LHCN-M2 (cell line): ENCODE results near the gene KLHL30. TPM values are rescaled to one million over a fixed set of nuclear protein-coding genes. Genes with fewer than 3 reads are reported as not detected.
"Not testable (repeated sequence)": the region's sequence is repeated elsewhere in the genome, so short reads cannot be mapped to it uniquely, and the experiment has no call there.

Experiments used
- DNase-seq: peaks from one replicate; pipeline ENCODE4 v3.0.0-alpha.2; 2012; ENCODE audit warnings: low read depth
- total RNA-seq: library from RNA; depleted of rRNA; stranded (reverse); fragments of >200 nt; gene quantifications from 2 replicates; pipeline ENCODE4 v1.2.3, GENCODE V29; 2014

The KLHL30 gene
- total RNA-seq, 1 experiment from 2014 or later, result 2.1 TPM

DNA sequence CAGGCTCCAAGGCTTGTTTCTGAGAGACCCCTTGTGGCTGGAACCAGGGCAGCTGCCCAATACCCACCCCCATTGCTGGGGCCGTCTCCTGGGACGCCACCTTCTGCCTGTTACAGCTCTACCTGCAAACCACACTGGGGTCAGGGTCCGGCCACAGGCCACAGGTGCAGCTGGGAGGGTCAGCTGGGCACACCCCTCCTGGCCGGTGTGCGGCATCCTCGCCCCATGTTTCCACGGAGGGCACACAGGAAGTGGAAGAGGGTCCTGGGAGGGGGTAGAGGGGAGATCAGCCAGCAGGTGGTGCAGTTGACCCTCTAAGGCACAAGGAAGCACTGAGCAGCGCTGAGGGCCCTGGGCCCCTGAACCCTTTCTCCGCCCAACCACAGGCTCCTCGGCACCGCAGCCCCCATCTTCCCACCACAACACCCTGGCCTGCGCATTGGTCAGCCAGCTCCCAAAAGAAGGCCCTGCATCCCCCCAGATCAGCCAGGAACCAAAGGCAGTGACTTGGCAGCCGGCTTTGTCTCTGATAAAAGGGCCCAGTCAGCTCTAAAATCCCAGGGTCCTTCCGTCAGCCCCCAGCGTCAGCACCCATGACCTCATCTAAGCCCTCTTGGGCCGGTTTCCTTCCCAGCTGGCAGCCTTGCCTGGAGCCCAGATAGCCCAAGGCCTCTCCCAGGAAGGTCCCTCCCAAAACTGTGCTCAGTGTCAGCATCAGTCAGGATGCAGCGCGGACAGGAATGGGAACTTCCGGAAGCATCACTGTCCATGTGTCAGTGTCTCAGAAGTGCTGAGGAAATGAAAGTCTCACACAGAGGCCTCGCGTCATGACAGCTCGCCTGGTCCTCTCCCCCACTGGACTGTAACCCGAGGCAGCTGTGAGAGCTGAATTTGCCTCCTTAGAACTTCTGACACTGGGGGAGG, 22.0 kb downstream of the KLHL30 start:
- no peak for DNase-seq

DNA sequence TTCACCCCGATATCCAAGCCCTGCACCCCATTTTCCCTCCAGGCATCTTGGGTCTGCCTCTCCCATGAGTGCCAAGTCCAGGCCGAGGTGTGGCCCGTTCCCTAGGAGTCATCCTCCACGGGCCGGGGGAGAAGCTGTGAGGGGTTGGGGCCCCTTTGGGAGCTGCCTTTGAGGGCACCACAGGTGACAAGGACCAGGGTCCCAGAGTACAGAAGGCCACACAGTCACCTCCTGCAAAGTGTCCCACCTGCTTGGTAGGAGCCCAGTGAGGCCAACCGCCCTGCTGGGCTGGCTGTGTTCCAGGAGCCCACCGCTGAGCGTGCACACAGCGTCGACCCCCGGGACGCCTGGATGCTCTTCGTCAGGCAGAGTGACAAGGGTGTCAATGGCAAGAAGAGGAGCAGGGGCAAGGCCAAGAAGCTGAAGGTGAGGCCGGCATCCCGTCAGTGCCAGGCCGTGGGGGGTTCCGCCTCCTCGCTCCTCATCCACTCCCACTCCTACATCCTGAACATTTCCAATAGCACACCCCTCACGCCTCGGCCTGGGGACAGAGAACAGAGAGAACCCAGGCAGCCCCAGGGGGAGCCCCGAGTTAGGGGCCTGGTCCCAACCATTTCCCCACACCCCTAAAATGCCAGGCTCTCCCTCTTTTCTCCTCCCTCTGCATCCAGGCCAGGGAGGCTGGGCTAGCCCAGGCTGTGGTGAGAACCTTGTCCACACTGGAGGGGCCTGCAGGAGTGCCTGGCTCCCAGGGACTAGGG, 23.0 kb downstream of the KLHL30 start:
- DNase-seq, result no peak

GRCh38 chr2:238162251-238162845, 23.9 kb downstream of the KLHL30 start:
- DNase-seq, result no peak

DNA sequence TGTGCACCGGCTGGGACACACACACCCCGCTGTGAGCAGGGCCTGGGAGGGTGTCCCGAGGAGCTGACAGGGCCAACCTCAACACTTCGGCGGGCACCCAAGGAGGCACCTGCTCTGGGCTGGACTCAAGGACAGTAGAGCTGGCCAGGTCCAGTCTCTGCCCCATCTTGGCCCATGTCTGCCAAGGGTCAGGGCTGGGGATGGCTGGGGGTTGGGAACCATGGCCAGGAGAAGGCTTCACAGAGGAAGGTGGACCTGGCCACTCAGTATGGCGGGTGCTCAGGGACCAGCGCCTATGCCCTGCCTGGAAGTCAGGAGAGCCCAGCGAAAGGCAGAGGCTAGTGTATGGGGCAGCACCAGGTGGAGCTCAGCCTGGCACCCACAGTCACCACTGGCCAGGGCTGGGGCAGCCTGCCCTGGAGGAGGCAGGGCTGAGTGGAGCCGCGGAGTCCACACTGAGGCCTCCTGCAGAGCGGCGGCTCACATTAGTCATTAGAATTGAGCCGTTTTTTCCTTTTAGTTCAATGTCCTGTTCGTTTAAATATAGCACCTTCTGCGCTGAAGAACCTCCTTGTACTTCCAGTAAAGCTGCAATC, 24.5 kb downstream of the KLHL30 start:
- no peak for DNase-seq

GRCh38 chr2:238163481-238164198, 25.2 kb downstream of the KLHL30 start:
- no peak for DNase-seq

- no peak for DNase-seq
Observed at GRCh38 chr2:238164906-238165287, 26.4 kb downstream of the KLHL30 start.

GRCh38 chr2:238165288-238165921, 26.9 kb downstream of the KLHL30 start:
- no peak for DNase-seq

DNA sequence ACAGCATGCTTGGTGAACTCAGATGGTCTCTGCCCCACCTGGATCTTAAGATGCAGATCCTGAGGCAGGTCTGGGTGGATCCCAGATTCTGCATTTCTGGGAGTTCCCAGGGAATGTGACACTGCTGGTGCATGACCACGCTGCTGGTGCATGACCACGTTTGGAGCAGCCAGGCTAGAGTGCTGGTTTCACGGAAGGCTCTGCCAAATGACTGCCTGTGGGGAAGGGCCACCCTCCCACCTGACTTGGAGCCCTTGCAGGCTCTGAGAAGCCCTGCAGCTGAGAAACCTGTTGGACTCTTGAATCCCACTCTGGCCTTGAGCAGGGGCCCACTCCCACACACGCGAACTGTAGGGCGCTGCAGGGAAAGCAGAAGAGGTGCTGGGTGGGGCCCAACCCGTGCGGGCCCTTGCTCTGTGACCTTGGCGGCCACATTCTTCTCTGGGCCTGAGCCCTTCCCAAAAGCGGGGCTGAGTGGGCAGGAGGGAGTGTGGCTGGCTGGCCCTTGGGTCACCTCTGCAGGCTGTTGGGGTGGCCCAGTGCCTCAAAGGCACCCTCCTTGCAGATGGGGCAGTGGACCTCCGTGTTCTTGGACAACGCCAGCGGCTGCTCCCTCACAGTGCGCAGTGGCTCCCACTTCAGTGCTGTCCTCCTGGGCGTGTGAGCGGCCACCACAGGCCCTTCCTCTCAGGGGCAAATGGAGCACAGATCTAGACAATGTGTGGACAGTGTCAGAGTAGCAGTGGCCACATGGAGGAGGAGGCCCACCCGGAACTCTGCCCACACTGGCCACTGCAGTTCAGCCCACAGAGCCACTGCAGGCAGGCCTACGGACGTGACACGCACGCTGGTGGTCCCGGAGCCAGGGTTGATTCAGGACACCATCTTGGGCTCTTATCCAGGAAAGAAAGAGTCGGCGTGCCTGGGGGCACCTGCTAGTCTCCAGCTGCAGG, 28.2 kb downstream of the KLHL30 start:
- no peak for DNase-seq

GRCh38 chr2:238167344-238167715, 28.9 kb downstream of the KLHL30 start:
- DNase-seq, result no peak

DNA sequence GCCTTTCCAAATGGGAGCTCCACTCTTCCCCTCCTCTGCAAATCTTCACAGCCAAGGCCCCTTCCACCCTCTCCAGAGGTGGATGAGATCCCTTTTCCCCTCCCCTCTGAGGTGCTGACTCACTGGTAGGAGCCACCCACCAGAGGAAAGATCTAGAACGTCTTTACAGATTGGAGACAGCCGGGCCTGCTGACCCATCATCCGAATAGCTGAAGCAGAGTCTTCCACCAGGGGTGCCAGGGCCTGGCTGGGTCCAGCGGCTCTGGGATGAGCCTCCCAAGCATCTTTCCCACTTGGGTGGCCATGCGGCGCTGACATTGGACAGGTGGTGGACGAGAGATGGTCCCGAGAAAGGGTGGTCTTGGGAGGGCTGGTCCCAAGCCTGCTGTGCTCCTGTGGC, 29.3 kb downstream of the KLHL30 start:
- DNase-seq, result no peak

DNA sequence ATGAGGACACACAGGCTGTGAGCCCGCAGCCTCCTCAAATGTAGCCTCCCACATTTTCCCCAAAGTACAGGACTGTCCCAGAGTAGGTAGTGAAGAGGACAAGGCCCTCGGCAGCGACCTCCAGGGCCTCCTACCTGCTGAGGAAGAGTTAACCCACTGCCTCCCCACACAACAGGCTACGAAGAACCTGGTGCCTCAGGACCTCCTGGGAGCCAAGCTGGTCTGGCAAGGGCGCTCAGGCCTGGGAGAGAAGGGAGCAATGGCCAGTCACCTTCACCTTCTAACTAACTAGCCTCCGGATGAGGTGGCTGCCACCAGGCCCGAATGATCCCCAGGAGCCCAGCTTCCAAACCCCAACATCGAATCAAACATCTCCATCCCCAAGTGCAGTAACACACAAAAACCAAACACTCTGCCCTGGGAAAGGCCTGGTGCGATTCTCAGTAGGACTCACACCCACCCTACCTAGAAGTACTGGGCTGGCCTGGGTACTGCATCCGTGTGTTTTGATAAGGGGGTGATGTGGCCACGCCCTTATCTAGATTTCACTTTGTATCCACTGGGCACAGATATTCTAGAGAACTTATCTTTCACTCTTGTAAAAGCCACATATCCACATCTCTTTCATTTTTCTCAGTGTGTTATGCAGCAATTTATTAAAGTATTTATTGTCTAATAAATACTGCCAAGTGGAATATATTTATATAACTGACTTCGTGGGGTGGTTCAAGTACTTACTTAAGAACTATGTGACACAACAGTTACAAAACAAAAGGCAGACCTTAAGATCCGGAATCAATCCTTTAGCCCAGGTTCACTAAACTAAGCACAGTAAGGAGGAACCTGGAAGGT, 30.0 kb downstream of the KLHL30 start:
- DNase-seq, result no peak

DNA sequence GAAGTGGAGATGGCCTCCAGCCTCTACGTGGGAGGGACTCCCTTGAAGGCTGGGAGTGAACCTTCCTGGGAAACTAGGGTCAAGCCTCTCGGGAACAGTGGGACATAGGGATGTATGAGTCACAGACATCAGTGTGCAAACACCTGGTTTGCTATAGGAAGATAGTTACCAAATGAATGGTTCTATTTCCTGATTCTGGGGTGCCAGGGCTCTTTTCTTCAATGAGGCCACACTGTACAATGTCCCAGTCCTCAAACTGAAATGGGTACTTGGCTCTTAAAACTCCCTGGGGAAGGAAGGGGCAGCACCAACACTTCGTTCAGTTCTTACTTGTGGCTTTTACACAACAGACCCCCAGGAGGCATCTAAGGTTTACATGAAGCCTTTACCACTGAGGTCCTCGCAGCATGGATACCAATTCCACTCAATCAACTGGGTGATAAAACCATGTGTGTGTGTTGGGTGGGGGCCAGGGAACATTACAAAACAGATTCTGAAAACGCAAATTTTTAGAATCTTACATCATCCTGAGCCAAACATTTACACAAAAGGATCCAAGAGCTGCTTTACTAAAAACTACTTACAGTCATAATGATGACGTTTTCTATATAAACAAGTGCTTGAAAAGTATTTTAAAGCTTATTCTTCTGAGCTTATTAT, 30.7 kb downstream of the KLHL30 start:
- peak; percentile 76 for DNase-seq

GRCh38 chr2:238169708-238170251, 31.3 kb downstream of the KLHL30 start:
- DNase-seq, result peak; percentile 93

DNA sequence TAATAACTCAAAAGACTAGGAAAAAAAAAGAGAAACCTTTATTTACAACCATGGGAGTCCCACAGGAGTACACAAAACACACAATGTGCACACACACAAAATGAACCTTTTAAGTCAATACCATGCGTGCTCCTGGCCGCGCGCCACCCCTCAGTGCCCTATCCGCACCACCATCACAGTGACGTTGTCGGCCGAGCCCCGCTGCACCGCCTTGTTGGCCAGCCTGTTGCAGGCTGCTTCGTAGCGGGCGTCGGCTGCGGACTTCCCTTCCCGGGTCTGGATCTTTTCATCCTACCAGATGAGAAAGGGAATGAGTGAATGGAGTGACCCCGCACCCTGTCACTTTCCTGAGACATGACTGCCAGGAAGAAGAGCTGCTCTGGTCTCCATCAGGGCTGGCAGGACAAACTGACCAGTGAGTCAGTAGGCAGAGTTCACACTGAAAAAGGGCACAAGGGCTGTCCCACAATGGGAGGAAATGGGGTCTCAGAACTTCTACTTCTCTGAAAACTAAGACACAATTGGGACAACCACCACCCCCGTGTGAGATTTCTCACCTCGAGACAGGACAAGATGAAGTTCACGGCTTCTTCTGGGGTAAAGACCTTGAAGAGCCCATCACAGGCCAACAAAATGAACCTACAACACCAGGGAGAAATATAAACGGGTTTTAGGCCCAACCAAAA, 32.1 kb downstream of the KLHL30 start:
- DNase-seq, result no peak

DNA sequence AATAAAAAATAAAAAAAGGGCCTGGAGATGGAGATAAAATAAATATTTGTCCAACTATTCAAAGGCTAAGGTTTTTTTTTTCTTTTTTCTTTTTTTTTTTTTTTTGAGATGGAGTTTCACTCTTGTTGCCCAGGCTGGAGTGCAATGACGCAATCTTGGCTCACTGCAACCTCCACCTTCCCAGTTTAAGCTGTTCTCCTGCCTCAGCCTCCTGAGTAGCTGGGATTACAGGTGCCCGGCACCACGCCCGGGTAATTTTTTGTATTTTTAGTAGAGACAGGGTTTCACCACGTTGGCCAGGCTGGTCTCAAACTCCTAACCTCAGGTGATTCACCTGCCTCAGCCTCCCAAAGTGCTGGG, 32.6 kb downstream of the KLHL30 start:
- DNase-seq, result not testable (repeated sequence)

- no peak for DNase-seq
Observed at GRCh38 chr2:238171575-238172187, 33.2 kb downstream of the KLHL30 start.

DNA sequence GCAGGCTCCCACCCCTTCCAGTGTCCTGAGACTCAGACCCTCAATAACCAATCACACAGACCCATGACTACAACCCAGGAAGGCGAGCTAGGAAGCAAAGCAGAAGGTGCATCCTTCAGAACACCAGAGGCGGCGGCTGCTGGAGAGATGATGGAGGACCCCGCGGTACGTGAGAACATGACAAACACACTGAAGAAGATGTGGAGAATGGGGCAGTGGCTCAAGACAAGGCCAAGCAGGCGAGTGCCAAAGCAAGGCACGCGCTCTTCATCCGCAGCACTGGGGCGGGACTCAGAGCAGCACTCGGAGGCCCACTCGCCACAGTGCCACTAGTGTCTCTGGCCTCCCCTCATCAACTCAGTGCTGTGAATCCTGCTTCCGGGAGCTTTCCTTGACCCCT, 34.0 kb downstream of the KLHL30 start:
- DNase-seq, result no peak
